Thoracic aorta (tissue), 2 donors: ENCODE measurements around the gene MYH10. TPM values are rescaled to one million over a fixed set of nuclear protein-coding genes. Genes with fewer than 3 reads are reported as not detected.

Experiments
- ATAC-seq: fragments of 150-250 bp; one replicate; pipeline ENCODE4 v1.8.0; 2017; ENCODE audit warnings: low read depth; ENCODE audit not compliant: insufficient number of reproducible peaks, low FRiP score
- DNase-seq: peaks from one replicate; pipeline ENCODE4 v3.0.0-alpha.2; 2020; ENCODE audit warnings: low spot score
- H3K27ac ChIP-seq, 2 donors: fragments of 200-600 bp; sonication (generic); 1 replicate in 1 of 2; 2 replicates in 1 of 2; pipeline ENCODE4 v1.5.1; 2016; ENCODE audit warnings: mild to moderate bottlenecking in 2 of 2, moderate library complexity in 2 of 2
- H3K27me3 ChIP-seq: fragments of 200-600 bp; sonication (generic); replicated peaks from 2 replicates; pipeline ENCODE4 v1.6.0; 2016; ENCODE audit warnings: mild to moderate bottlenecking; ENCODE audit not compliant: insufficient read depth
- H3K36me3 ChIP-seq: fragments of 200-600 bp; sonication (generic); one replicate; pipeline ENCODE4 v1.5.1; 2016
- H3K4me1 ChIP-seq, 2 donors: fragments of 200-600 bp; sonication (generic); 1 replicate in 1 of 2; 2 replicates in 1 of 2; pipeline versions ENCODE4 v1.5.1 to v1.6.0; 2016; ENCODE audit warnings: low read depth in 2 of 2, mild to moderate bottlenecking in 1 of 2; ENCODE audit not compliant: control insufficient read depth in 1 of 2
- H3K4me3 ChIP-seq: fragments of 200-600 bp; sonication (generic); 2 replicates; pipeline ENCODE4 v1.5.1; 2016; ENCODE audit warnings: mild to moderate bottlenecking
- H3K9me3 ChIP-seq: fragments of 200-600 bp; sonication (generic); 2 replicates; pipeline ENCODE4 v1.5.1; 2016
- total RNA-seq, 2 donors: library from RNA; depleted of rRNA; stranded (reverse); fragments of >200 nt; gene quantifications; one replicate each; pipeline versions ENCODE4 v1.1.0 to v1.2.3, GENCODE V29; 2016
- TF ChIP-seq, protein P1 (sequence below): fragments of 200-600 bp; sonication (generic); IDR thresholded peaks from one replicate; pipeline ENCODE4 v1.5.1; 2019; ENCODE audit warnings: antibody characterized with exemption

The MYH10 gene
- total RNA-seq, 2 donors from 2014 or later = 1,436 to 1,719 TPM

DNA sequence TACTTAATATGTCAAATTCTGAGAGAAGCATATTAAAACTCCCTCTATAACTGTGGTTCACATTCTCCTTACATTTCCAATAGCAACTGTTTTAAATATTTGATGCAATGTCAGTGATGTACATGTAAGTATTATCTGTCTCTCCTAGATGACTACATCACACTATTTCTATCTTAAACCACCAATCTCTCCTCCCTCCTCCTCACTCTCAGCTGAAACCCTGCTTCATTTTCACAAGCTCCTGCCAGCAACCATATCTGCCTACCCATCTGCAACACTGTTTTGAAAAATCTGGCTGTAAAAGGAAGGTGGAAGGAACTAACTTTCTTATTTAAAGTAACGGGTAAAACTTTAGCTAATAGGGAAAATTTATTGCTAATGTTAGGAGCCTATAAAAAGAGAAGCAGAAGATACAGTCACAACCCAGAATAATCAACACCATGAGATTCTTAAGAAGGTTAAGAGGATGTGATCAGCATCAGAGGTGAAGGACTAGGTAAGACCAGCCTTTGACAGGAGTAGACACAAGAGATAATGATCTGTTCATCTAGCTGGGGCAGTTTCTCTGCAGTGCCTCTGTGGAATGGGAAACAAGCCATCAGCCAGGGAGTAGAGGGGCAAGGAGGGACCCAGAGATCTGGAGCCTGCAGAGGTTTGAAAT lies 31.0 kb downstream of the MYH10 start:
- peaks cover 13 to 96% of the 10 kb centered on the region in 2 donors for H3K4me1 ChIP-seq
- H3K36me3 ChIP-seq = peaks cover 11% of the 10 kb centered on the region
- no peak overlapping the region for H3K4me3 ChIP-seq
- no peak for ATAC-seq
- H3K27me3 ChIP-seq = no peaks in the 10 kb centered on the region
- peak overlapping the region; percentile 34 to 39 for H3K27ac ChIP-seq
- TF ChIP-seq, protein P1, sequence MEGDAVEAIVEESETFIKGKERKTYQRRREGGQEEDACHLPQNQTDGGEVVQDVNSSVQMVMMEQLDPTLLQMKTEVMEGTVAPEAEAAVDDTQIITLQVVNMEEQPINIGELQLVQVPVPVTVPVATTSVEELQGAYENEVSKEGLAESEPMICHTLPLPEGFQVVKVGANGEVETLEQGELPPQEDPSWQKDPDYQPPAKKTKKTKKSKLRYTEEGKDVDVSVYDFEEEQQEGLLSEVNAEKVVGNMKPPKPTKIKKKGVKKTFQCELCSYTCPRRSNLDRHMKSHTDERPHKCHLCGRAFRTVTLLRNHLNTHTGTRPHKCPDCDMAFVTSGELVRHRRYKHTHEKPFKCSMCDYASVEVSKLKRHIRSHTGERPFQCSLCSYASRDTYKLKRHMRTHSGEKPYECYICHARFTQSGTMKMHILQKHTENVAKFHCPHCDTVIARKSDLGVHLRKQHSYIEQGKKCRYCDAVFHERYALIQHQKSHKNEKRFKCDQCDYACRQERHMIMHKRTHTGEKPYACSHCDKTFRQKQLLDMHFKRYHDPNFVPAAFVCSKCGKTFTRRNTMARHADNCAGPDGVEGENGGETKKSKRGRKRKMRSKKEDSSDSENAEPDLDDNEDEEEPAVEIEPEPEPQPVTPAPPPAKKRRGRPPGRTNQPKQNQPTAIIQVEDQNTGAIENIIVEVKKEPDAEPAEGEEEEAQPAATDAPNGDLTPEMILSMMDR = no peak
- no peak for DNase-seq
- no peaks in the 10 kb centered on the region for H3K9me3 ChIP-seq

GRCh38 chr17:8598913-8599312 lies 31.6 kb downstream of the MYH10 start:
- ATAC-seq (no peak), DNase-seq (no peak)
- TF ChIP-seq, protein P1 = no peak
- H3K27ac ChIP-seq = peak overlapping the region; percentile 3 to 39
- peaks cover 14 to 95% of the 10 kb centered on the region in 2 donors for H3K4me1 ChIP-seq
- no peaks in the 10 kb centered on the region for H3K27me3 ChIP-seq
- H3K9me3 ChIP-seq = no peaks in the 10 kb centered on the region
- H3K4me3 ChIP-seq = no peak overlapping the region
- peaks cover 9% of the 10 kb centered on the region for H3K36me3 ChIP-seq

- Histone ChIP-seq H3K9me3 (no peaks in the 10 kb centered on the region), H3K27me3 (no peaks in the 10 kb centered on the region), H3K36me3 (peaks cover 2% of the 10 kb centered on the region), H3K27ac (no peak overlapping the region), H3K4me3 (no peak overlapping the region), H3K4me1 (peaks cover 38 to 81% of the 10 kb centered on the region in 2 donors)
- DNase-seq (no peak), ATAC-seq (no peak)
- TF ChIP-seq, protein P1 = no peak
Measured at GRCh38 chr17:8593830-8594229, 36.7 kb downstream of the MYH10 start.

- DNase-seq = no peak
- Histone ChIP-seq H3K27ac (peak overlapping the region in 1 of 2 donors; percentile 38), H3K27me3 (no peaks in the 10 kb centered on the region), H3K4me1 (peaks cover 41 to 81% of the 10 kb centered on the region in 2 donors), H3K9me3 (no peaks in the 10 kb centered on the region), H3K4me3 (no peak overlapping the region), H3K36me3 (no peaks in the 10 kb centered on the region)
- TF ChIP-seq, protein P1 = no peak
- ATAC-seq = no peak
Measured at GRCh38 chr17:8593276-8593675, 37.2 kb downstream of the MYH10 start.

GRCh38 chr17:8588877-8589554 lies 41.5 kb downstream of the MYH10 start:
- ATAC-seq = no peak
- no peak for DNase-seq
- H3K36me3 ChIP-seq = peaks cover under 1% of the 10 kb centered on the region
- peak overlapping the region; percentile 53 to 73 for H3K27ac ChIP-seq
- no peaks in the 10 kb centered on the region for H3K27me3 ChIP-seq
- H3K4me3 ChIP-seq = peak overlapping the region; percentile 43
- TF ChIP-seq, protein P1 = no peak
- H3K9me3 ChIP-seq = no peaks in the 10 kb centered on the region
- H3K4me1 ChIP-seq = peaks cover 47 to 83% of the 10 kb centered on the region in 2 donors
